ENCODE measurements around the gene MMP24OS. TPM values are rescaled to one million over a fixed set of nuclear protein-coding genes. Genes with fewer than 3 reads are reported as not detected.

MMP24OS gene
- total RNA-seq, 1 experiment from 2014 or later: 42.3 TPM

DNA sequence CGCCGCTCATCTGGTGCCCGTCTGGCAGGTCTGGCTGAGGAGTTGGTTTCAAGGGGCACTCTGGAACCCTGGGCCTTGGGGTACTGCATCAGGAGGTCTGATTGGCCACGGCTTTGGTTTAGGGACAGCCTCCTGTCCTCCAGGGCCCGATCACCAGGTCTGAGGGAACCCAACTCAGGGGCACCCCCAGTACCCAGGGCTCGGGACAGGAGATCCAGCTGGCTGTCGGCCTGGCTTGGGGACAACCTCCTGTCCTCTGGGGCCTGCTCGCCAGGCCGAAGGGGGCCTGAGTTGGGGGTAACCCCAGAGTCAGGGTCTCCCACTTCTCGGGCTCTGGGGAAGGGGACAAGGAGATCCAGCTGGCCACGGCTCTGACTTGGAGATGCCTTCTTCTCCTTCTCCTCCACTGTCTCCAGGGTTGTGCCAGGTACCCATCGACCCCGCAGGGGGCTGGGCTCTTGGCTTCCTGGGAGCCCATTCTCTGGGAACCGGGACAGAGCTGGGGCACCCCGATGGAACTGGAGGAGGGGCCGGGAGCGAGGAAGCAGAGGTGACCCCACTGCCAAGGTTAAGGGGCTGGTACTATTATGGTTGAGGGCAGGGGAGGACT lies 9.1 kb upstream of the MMP24OS start:
- intact Hi-C loops (cut with micrococcal nuclease; ENCODE audit: unreplicated experiment): loop anchor here (1.0 to 5.0 kb wide), 2 partner anchors 7 to 410 kb away; partner anchors contain the start of gene ACSS2
- H3K27ac Mint-ChIP-seq (ENCODE audit: unreplicated experiment): peak overlapping the region; percentile 11
- H3K4me1 Mint-ChIP-seq (ENCODE audit: low read depth, unreplicated experiment): peaks cover 18% of the 10 kb centered on the region
- H3K36me3 Mint-ChIP-seq (ENCODE audit: insufficient read depth, unreplicated experiment): peaks cover 24% of the 10 kb centered on the region
- peaks cover 3% of the 10 kb centered on the region; the same call in 1 of the 2 replicates for H3K36me3 ChIP-seq (ENCODE audit: control insufficient read depth, insufficient read depth, low read length)
- no peak overlapping the region for H3K4me3 ChIP-seq (ENCODE audit: low read depth, low read length)
- H3K4me1 ChIP-seq: peaks cover 28% of the 10 kb centered on the region
- DNase-seq: no peak
- H3K9me3 ChIP-seq: no peaks in the 10 kb centered on the region
- H3K27me3 ChIP-seq (replicated peaks; ENCODE audit: control insufficient read depth, insufficient read depth, low read length): no peaks in the 10 kb centered on the region
- H3K9me3 Mint-ChIP-seq (ENCODE audit: unreplicated experiment): no peaks in the 10 kb centered on the region
- TF ChIP-seq, protein P1, sequence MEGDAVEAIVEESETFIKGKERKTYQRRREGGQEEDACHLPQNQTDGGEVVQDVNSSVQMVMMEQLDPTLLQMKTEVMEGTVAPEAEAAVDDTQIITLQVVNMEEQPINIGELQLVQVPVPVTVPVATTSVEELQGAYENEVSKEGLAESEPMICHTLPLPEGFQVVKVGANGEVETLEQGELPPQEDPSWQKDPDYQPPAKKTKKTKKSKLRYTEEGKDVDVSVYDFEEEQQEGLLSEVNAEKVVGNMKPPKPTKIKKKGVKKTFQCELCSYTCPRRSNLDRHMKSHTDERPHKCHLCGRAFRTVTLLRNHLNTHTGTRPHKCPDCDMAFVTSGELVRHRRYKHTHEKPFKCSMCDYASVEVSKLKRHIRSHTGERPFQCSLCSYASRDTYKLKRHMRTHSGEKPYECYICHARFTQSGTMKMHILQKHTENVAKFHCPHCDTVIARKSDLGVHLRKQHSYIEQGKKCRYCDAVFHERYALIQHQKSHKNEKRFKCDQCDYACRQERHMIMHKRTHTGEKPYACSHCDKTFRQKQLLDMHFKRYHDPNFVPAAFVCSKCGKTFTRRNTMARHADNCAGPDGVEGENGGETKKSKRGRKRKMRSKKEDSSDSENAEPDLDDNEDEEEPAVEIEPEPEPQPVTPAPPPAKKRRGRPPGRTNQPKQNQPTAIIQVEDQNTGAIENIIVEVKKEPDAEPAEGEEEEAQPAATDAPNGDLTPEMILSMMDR (IDR thresholded peaks at IDR 0.05; ENCODE audit: insufficient read depth in 1 of 2, low read depth in 1 of 2, low read length in 1 of 2, severe bottlenecking in 1 of 2, unreplicated experiment in 1 of 2): no peak
- CTCF ChIA-PET: interaction anchor here (1.0 to 4.3 kb wide), 2 partner anchors 18 to 191 kb away, joined by 7 to 37 read pairs; no protein-coding TSS in a partner anchor
- H3K27me3 Mint-ChIP-seq (ENCODE audit: insufficient read depth, unreplicated experiment): no peaks in the 10 kb centered on the region
- no peak overlapping the region for H3K4me3 Mint-ChIP-seq (ENCODE audit: unreplicated experiment)
- no TSS peak for BruUV-seq (replicated peaks)
- POLR2A ChIA-PET: no interaction called here

DNA sequence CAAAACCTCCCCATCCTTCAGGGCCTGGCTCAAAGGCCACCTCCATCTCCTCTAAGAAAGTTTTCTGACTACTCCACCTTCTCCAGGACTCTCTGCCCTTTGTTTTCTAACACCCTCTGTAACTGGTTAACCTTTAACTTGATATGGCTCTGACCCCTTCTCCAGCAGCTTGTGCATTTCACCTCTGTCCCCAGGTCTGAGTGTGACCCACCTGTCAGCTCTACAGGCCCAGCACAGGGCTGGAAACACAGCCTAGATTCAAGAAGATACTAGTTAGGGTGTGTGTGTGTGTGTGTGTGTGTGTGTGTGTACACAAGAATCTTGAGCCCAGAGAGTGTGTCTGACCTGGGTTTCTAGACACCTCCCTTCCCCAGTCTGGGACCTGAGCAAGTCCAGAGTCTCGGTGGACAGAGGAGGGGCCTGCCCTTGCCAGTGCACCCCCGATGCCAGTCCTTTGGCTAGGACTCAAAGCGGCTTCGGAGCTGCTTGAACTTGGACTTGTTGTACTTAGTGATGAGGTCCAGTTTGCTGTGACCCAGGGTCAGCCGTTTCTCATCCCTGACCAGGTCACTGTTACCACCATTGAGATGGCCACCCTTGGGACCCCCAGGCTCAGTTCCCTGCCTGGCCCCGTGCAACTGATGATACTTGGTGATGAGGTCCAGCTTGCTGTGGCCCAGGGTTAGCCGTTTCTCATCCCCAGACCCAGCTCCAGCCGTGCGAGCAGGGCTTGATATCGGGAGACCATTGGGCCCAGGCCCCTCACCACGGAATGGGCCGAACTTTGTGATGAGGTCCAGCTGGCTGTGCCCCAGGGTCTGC lies 8.4 kb upstream of the MMP24OS start:
- Mint-ChIP-seq H3K36me3 (ENCODE audit: insufficient read depth, unreplicated experiment) (peaks cover 31% of the 10 kb centered on the region), H3K4me3 (ENCODE audit: unreplicated experiment) (peak overlapping the region; percentile 84), H3K4me1 (ENCODE audit: low read depth, unreplicated experiment) (peaks cover 18% of the 10 kb centered on the region), H3K9me3 (ENCODE audit: unreplicated experiment) (no peaks in the 10 kb centered on the region), H3K27me3 (ENCODE audit: insufficient read depth, unreplicated experiment) (no peaks in the 10 kb centered on the region), H3K27ac (ENCODE audit: unreplicated experiment) (peak overlapping the region; percentile 87)
- H3K9me3 ChIP-seq: no peaks in the 10 kb centered on the region
- BruUV-seq (replicated peaks): no TSS peak
- intact Hi-C loops (cut with micrococcal nuclease; ENCODE audit: unreplicated experiment): loop anchor here (1.0 to 5.0 kb wide), 2 partner anchors 8 to 409 kb away; partner anchors contain the start of gene ACSS2
- H3K36me3 ChIP-seq (ENCODE audit: control insufficient read depth, insufficient read depth, low read length): peaks cover 3% of the 10 kb centered on the region; the same call in 1 of the 2 replicates
- TF ChIP-seq, protein P1 (IDR thresholded peaks at IDR 0.05; ENCODE audit: insufficient read depth in 1 of 2, low read depth in 1 of 2, low read length in 1 of 2, severe bottlenecking in 1 of 2, unreplicated experiment in 1 of 2): no peak
- ChIA-PET CTCF (interaction anchor here (0.6 to 4.3 kb wide), 6 partner anchors 11 to 190 kb away, joined by 3 to 37 read pairs (median 3); no protein-coding TSS in a partner anchor), POLR2A (interaction anchor here (0.6 to 1.1 kb wide), 5 partner anchors 8 to 416 kb away, joined by 3 to 11 read pairs (median 4); partner anchors contain the start of gene MMP24OS)
- H3K4me3 ChIP-seq (ENCODE audit: low read depth, low read length): no peak overlapping the region
- no peaks in the 10 kb centered on the region for H3K27me3 ChIP-seq (replicated peaks; ENCODE audit: control insufficient read depth, insufficient read depth, low read length)
- DNase-seq: peak; percentile 76 to 89
- H3K4me1 ChIP-seq: peaks cover 28% of the 10 kb centered on the region

DNA sequence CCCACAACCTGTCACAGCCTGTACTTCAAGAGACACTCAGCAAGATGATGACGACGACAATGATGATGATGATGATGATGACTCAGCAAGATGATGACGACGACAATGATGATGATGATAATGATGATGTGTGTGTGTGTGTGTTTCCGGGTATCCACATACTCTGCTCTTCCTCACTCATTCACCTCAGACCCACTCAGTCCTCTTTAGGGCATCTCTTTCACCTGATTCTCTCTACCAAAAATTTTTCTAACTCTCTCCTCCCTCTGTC lies 7.8 kb upstream of the MMP24OS start:
- Mint-ChIP-seq H3K4me1 (ENCODE audit: low read depth, unreplicated experiment) (peaks cover 18% of the 10 kb centered on the region), H3K27ac (ENCODE audit: unreplicated experiment) (peak overlapping the region; percentile 87), H3K27me3 (ENCODE audit: insufficient read depth, unreplicated experiment) (no peaks in the 10 kb centered on the region), H3K9me3 (ENCODE audit: unreplicated experiment) (no peaks in the 10 kb centered on the region), H3K36me3 (ENCODE audit: insufficient read depth, unreplicated experiment) (peaks cover 36% of the 10 kb centered on the region), H3K4me3 (ENCODE audit: unreplicated experiment) (peak overlapping the region; percentile 84)
- TF ChIP-seq, protein P1 (IDR thresholded peaks at IDR 0.05; ENCODE audit: insufficient read depth in 1 of 2, low read depth in 1 of 2, low read length in 1 of 2, severe bottlenecking in 1 of 2, unreplicated experiment in 1 of 2): no peak
- DNase-seq: no peak
- H3K9me3 ChIP-seq: no peaks in the 10 kb centered on the region
- H3K4me1 ChIP-seq: peaks cover 28% of the 10 kb centered on the region
- POLR2A ChIA-PET: interaction anchor here (0.6 to 1.1 kb wide), 5 partner anchors 8 to 417 kb away, joined by 3 to 11 read pairs (median 4); partner anchors contain the start of gene MMP24OS
- CTCF ChIA-PET: interaction anchor here (0.6 to 4.3 kb wide), 5 partner anchors 17 to 189 kb away, joined by 3 to 37 read pairs (median 3); no protein-coding TSS in a partner anchor
- intact Hi-C loops (cut with micrococcal nuclease; ENCODE audit: unreplicated experiment): loop anchor here (1.0 to 5.0 kb wide), 2 partner anchors 9 to 408 kb away; partner anchors contain the start of gene ACSS2
- no peak overlapping the region; the same call in 1 of the 2 replicates for H3K4me3 ChIP-seq (ENCODE audit: low read depth, low read length)
- peaks cover 5% of the 10 kb centered on the region; the same call in 1 of the 2 replicates for H3K36me3 ChIP-seq (ENCODE audit: control insufficient read depth, insufficient read depth, low read length)
- no peaks in the 10 kb centered on the region for H3K27me3 ChIP-seq (replicated peaks; ENCODE audit: control insufficient read depth, insufficient read depth, low read length)
- BruUV-seq (replicated peaks): no TSS peak
